ENCODE results near the gene TMEM231.
"Not testable (repeated sequence)": the region's sequence is repeated elsewhere in the genome, so short reads cannot be mapped to it uniquely, and the experiment has no call there.

Gene TMEM231

DNA sequence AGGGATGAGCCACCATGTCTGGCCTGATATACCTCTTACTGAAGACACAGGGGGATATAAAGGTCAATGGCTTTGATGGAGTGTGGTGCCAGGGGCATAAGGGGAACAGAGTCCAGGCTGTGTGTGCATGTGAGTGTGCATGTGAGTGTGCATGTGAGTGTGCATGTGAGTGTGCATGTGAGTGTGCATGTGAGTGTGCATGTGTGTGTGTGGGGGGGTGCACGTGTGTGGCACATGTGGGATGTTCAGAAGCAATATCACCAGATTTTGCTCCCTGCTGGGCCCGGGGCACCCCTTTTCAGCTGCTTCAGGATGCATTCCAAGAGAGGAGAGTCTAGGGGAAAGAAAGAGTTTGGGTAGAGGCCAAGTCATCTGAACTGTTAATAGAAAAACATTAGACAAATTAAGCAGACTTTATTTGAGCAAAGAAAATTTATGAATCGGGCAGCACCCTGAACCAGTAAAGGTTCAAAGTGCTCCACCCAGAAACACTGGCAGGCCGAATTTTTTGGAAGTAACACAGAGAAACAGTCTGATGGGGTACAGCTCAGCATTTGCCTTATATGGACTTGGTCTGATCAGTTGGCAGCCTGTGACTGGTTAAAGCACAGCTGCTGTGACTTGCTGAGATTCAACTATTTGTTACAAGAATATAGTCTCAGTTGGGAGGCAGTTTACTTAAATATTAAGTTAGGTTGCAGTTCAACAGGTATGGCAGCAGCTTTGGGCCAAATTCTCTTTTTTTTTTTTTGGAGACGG, 29.8 kb downstream of the TMEM231 start:
- H3K4me3 ChIP-seq (ENCODE audit: low read length) = no peak overlapping the region
- H3K36me3 ChIP-seq (ENCODE audit: insufficient read depth, low read length) = no peaks in the 10 kb centered on the region
- no peaks in the 10 kb centered on the region for H3K27me3 ChIP-seq (ENCODE audit: control insufficient read depth, insufficient read depth, low read length)
- H3K4me2 ChIP-seq (ENCODE audit: low read length) = no peak overlapping the region
- H3K9me3 ChIP-seq (replicated peaks; ENCODE audit: low read length) = no peaks in the 10 kb centered on the region
- no peaks in the 10 kb centered on the region for H3K4me1 ChIP-seq (ENCODE audit: control insufficient read depth, insufficient read depth, low read length)
- no peak overlapping the region for H3K9ac ChIP-seq (ENCODE audit: low read depth, low read length)

DNA sequence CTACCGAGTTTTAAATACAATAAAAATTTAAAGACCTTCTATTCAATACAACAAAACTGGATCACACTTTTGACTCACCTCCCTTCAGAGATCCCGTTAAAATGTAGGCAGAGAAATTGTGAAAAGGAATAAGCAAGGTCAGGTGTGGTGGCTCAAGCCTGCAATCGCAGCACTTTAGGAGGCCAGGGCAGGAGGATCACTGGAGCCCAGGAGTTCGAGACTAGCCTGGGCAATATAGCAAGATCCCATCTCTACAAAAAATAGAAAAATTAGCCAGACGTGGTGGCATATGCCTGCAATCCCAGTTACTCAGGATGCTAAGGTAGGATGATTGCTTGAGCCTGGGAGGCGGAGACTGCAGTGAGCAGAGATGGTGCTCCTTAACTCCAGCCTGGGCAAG, 36.9 kb downstream of the TMEM231 start:
- H3K9me3 ChIP-seq (replicated peaks; ENCODE audit: low read length) = no peaks in the 10 kb centered on the region

DNA sequence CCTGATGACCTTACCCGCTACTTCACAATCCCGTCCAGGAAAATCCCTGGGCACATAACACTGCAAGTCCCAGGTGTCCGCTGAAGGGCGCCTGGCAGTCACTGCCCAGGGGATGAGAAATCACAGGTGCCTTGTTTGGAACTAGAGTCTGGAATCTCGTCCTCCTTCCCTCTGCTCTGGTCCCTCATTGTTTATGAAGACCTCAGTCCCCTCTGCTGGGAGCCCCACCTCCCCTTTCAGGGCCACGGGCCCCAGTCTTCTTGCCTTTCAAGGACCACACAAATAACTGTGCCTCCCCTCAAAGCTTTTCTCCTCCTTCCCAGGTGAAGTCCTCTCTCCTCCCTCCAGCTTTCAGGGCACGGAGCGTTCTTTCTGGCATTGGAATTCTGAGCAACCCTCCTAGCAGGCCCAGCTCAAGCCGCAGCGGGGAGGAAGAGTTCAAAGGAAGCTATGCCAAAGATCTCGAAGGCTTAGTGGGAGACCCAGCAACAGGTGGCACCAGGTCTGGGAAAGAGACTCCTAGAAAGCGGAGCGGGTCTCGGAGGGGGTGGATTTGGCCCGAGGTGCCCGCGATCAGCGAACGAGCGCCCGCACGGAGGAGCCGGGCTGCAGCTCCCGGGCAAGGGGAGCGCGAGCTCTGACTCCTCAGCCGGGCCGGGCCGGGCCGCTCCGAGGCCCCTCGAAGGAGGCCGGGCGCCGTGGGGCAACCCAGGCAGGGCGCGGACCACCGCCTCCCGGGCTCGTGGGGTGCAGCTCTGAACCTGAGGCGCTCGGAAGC, 39.7 kb downstream of the TMEM231 start:
- H3K36me3 ChIP-seq (ENCODE audit: insufficient read depth, low read length); H3K9me3 ChIP-seq (replicated peaks; ENCODE audit: low read length); H3K4me1 ChIP-seq (ENCODE audit: control insufficient read depth, insufficient read depth, low read length); H3K27me3 ChIP-seq (ENCODE audit: control insufficient read depth, insufficient read depth, low read length): not testable (repeated sequence)
- H3K9ac ChIP-seq (ENCODE audit: low read depth, low read length) = peak overlapping the region; percentile 90
- H3K4me2 ChIP-seq (ENCODE audit: low read length) = peak overlapping the region; percentile 81
- peak overlapping the region; percentile 80 for H3K4me3 ChIP-seq (ENCODE audit: low read length)

More for the DNA sequence above, 36.9 kb downstream of the TMEM231 start:
- Histone ChIP-seq H3K9ac (ENCODE audit: low read depth, low read length) (no peak overlapping the region), H3K36me3 (ENCODE audit: insufficient read depth, low read length) (no peaks in the 10 kb centered on the region), H3K4me2 (ENCODE audit: low read length) (no peak overlapping the region), H3K4me3 (ENCODE audit: low read length) (no peak overlapping the region), H3K27me3 (ENCODE audit: control insufficient read depth, insufficient read depth, low read length) (no peaks in the 10 kb centered on the region), H3K4me1 (ENCODE audit: control insufficient read depth, insufficient read depth, low read length) (peaks cover 8% of the 10 kb centered on the region)

DNA sequence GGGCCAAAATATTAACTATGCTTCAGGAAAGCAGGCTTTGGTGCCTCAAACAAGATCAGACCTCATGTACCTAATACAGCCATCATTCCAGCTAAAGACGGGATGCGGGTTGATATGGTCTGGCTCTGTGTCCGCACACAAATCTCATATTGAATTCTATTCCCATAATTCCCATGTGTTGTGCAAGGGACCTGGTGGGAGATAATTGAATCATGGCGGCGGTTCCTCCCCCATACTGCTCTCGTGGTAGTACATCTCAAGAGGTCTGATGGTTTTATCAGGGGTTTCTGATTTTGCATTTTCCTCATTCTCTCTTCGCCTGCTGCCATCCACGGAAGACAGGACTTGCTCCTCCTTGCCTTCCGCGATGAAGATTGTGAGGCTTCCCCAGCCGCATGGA, 41.8 kb downstream of the TMEM231 start:
- Histone ChIP-seq H3K9ac (ENCODE audit: low read depth, low read length) (no peak overlapping the region), H3K4me3 (ENCODE audit: low read length) (no peak overlapping the region), H3K36me3 (ENCODE audit: insufficient read depth, low read length) (no peaks in the 10 kb centered on the region), H3K4me1 (ENCODE audit: control insufficient read depth, insufficient read depth, low read length) (peaks cover 12% of the 10 kb centered on the region), H3K9me3 (replicated peaks; ENCODE audit: low read length) (no peaks in the 10 kb centered on the region), H3K4me2 (ENCODE audit: low read length) (no peak overlapping the region), H3K27me3 (ENCODE audit: control insufficient read depth, insufficient read depth, low read length) (no peaks in the 10 kb centered on the region)

DNA sequence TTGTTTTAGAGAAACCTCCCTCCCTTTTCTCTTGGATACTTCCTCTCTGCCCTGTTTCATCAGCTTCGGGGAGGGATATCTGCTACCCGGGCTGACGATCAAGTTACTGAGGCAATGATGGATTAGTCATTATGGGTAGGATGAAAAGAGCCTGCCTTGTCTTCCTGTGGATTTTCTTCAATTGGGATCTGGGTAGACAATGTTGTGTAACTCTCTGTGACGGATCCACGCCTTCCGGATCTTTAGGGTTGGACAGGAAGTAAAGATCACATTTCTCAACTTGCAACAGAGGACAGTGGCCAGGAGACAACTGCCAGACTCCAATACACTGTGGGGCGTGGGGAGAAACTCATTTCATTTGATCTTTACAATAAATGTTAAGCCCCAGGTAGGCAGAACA, 49.5 kb downstream of the TMEM231 start:
- Histone ChIP-seq H3K4me3 (ENCODE audit: low read length) (no peak overlapping the region), H3K9me3 (replicated peaks; ENCODE audit: low read length) (no peaks in the 10 kb centered on the region), H3K36me3 (ENCODE audit: insufficient read depth, low read length) (no peaks in the 10 kb centered on the region), H3K4me1 (ENCODE audit: control insufficient read depth, insufficient read depth, low read length) (peaks cover 33% of the 10 kb centered on the region), H3K9ac (ENCODE audit: low read depth, low read length) (no peak overlapping the region), H3K4me2 (ENCODE audit: low read length) (peak overlapping the region; percentile 32), H3K27me3 (ENCODE audit: control insufficient read depth, insufficient read depth, low read length) (no peaks in the 10 kb centered on the region)

DNA sequence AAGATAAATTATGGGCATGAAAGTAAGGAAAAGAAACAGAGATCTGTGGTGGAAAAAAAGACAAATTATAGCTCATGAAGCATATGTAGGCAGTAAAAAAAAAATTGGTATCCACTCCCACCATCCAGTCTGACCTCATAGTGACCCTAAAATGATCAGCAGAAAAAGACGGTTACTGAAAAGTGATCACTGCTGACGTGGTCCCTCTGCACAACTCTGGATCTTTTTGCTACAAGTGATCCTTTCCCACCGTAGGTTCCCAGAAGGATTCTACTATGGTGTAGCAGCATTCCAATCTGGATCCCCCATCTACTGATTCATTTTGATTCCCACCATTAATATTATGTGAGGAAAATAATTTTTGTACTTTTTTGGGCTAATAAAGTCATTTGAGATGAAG, 49.9 kb downstream of the TMEM231 start:
- H3K9ac ChIP-seq (ENCODE audit: low read depth, low read length) = no peak overlapping the region
- H3K4me1 ChIP-seq (ENCODE audit: control insufficient read depth, insufficient read depth, low read length) = peaks cover 37% of the 10 kb centered on the region
- H3K4me3 ChIP-seq (ENCODE audit: low read length) = peak overlapping the region; percentile 10
- H3K27me3 ChIP-seq (ENCODE audit: control insufficient read depth, insufficient read depth, low read length) = no peaks in the 10 kb centered on the region
- H3K36me3 ChIP-seq (ENCODE audit: insufficient read depth, low read length) = no peaks in the 10 kb centered on the region
- H3K4me2 ChIP-seq (ENCODE audit: low read length) = peak overlapping the region; percentile 32
- H3K9me3 ChIP-seq (replicated peaks; ENCODE audit: low read length) = no peaks in the 10 kb centered on the region

DNA sequence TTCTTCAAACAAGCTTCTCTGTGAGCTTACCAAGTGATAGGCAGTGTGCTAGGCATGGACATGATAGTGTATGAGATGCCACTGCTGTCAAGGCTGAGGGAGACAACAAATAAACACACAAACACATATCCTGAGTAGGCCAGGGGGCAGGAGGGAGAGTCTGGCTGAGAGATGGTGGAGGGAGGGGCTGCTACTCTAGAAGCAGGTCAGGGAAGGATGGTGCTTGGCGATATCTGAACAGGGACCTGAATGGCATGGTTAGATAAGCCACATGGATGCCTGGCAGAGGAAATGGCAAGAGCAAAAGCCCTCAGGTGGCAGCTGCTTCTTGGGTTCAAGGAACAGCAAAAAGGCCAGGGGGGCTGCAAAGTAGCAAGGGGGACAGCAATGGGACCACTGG, 52.3 kb downstream of the TMEM231 start:
- no peak overlapping the region for H3K4me3 ChIP-seq (ENCODE audit: low read length)
- H3K4me1 ChIP-seq (ENCODE audit: control insufficient read depth, insufficient read depth, low read length) = peaks cover 31% of the 10 kb centered on the region
- H3K9ac ChIP-seq (ENCODE audit: low read depth, low read length) = no peak overlapping the region
- no peaks in the 10 kb centered on the region for H3K36me3 ChIP-seq (ENCODE audit: insufficient read depth, low read length)
- no peaks in the 10 kb centered on the region for H3K27me3 ChIP-seq (ENCODE audit: control insufficient read depth, insufficient read depth, low read length)
- no peak overlapping the region for H3K4me2 ChIP-seq (ENCODE audit: low read length)
- H3K9me3 ChIP-seq (replicated peaks; ENCODE audit: low read length) = no peaks in the 10 kb centered on the region

DNA sequence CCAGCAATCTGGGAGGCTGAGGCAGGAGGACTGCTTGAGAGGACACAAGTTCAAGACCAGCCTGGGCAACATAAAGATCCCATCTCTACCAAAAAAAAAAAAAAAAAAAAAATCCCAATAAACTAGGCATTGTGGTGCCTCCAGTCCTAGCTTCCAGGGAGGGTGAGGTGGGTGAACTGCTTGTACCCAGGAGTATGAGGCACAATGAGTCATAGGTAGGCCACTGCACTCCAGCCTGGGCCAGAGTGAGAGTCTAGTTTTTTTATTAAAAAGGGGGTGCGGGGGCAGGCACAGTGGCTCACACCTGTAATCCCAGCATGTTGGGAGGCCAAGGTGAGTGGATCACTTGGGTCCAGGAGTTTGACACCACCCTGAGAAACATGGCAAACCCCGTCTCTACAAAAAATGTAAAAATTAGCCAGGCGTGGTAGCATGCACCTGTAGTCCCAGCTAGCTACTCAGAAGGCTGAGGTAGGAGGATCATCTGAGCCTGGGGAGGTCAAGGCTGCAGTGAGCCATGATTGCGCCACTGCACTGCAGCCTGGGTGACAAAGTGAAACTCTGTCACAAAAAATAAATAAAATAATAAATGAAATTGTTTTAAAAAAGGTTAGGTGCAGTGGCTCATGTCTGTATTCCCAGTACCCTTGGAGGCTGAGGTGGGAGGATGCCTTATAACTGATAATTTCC, 53.0 kb downstream of the TMEM231 start:
- H3K36me3 ChIP-seq (ENCODE audit: insufficient read depth, low read length) = no peaks in the 10 kb centered on the region
- no peaks in the 10 kb centered on the region for H3K9me3 ChIP-seq (replicated peaks; ENCODE audit: low read length)
- H3K9ac ChIP-seq (ENCODE audit: low read depth, low read length) = no peak overlapping the region
- peaks cover 31% of the 10 kb centered on the region for H3K4me1 ChIP-seq (ENCODE audit: control insufficient read depth, insufficient read depth, low read length)
- H3K4me3 ChIP-seq (ENCODE audit: low read length) = no peak overlapping the region
- H3K4me2 ChIP-seq (ENCODE audit: low read length) = peak overlapping the region; percentile 15
- H3K27me3 ChIP-seq (ENCODE audit: control insufficient read depth, insufficient read depth, low read length) = no peaks in the 10 kb centered on the region

DNA sequence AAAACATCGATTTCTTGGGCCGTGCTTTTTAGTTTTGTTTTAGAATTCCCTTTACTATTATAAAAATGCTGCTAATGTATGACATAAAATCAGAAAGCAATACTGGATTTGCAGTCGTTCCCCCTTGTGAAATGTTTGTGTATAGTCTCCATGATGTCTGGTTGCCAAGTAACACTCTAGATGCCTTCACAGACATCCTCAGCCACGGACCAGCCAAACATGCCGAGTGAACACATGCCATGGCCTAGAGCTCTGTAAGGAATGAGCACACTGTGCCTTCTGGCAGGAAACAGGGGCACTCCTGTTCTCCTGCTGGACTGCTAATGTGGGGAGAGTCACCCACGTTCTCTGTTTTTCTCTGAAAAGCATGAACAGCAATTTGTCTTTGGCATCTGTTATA, 54.2 kb downstream of the TMEM231 start:
- H3K4me1 ChIP-seq (ENCODE audit: control insufficient read depth, insufficient read depth, low read length) = peaks cover 29% of the 10 kb centered on the region
- H3K36me3 ChIP-seq (ENCODE audit: insufficient read depth, low read length) = not testable (repeated sequence)

DNA sequence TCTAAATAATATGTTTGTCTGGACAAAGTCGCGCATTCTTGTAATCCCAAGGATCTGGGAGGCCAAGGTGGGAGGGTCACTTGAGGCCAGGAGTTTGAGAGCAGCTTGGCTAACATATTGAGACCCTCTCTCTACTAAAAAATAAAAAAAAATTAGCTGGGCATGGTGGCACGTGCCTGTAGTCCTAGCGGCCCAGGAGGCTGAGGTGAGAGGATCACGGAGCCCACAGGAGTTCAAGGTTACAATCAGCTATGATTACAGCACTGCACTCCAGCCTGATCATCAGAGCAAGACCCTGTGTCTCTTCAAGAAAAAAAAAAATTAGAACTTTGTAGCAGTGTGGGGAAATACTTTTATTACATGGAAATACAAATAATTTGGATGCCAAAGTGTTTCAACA, 54.7 kb downstream of the TMEM231 start:
- no peaks in the 10 kb centered on the region for H3K9me3 ChIP-seq (replicated peaks; ENCODE audit: low read length)
- no peak overlapping the region for H3K9ac ChIP-seq (ENCODE audit: low read depth, low read length)

More for the DNA sequence above, 54.2 kb downstream of the TMEM231 start:
- not testable (repeated sequence) for H3K9me3 ChIP-seq (replicated peaks; ENCODE audit: low read length); H3K27me3 ChIP-seq (ENCODE audit: control insufficient read depth, insufficient read depth, low read length); H3K9ac ChIP-seq (ENCODE audit: low read depth, low read length); H3K4me3 ChIP-seq (ENCODE audit: low read length)
- H3K4me2 ChIP-seq (ENCODE audit: low read length) = peak overlapping the region; percentile 25

DNA sequence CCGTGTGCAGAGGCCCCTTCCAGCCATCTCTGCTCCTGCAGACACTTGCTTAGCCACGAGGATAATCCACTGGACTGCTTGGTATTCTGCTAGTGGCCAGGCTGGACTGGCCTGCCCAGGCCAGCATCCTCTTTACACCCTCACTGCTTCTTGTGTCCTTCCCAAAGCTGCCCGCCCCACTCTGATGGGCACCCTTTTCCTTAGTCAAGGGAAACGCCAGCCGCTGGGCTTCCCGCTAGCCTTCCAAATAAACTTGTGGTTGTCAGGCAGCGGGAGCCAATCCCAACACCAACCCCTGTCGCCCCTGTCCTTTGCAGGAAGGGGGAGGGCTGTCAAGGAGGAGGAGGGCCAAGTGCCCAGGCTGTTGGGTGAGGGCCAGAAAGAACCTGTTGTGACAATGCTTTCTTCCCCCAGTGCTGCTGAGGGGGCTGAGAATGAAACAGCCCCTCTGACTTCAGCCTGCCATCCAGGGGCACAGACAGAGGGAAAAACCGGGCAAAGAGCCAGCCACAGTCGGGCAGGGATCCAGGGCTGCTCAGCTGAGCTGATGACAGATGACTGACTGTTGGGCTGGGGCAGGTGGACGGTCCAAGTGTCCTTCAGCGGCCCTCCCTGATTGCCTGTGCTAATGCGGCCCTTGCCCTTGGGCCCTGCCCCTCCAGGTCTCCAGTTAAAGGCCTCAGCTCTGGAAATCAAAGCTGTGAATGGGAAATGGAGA, 57.3 kb downstream of the TMEM231 start:
- not testable (repeated sequence) for H3K9me3 ChIP-seq (replicated peaks; ENCODE audit: low read length); H3K9ac ChIP-seq (ENCODE audit: low read depth, low read length); H3K4me2 ChIP-seq (ENCODE audit: low read length); H3K4me3 ChIP-seq (ENCODE audit: low read length); H3K36me3 ChIP-seq (ENCODE audit: insufficient read depth, low read length)
- Histone ChIP-seq H3K4me1 (ENCODE audit: control insufficient read depth, insufficient read depth, low read length) (peaks cover 26% of the 10 kb centered on the region), H3K27me3 (ENCODE audit: control insufficient read depth, insufficient read depth, low read length) (peaks cover 12% of the 10 kb centered on the region)

More for the DNA sequence above, 54.7 kb downstream of the TMEM231 start:
- Histone ChIP-seq H3K4me3 (ENCODE audit: low read length) (no peak overlapping the region), H3K27me3 (ENCODE audit: control insufficient read depth, insufficient read depth, low read length) (no peaks in the 10 kb centered on the region), H3K36me3 (ENCODE audit: insufficient read depth, low read length) (no peaks in the 10 kb centered on the region), H3K4me1 (ENCODE audit: control insufficient read depth, insufficient read depth, low read length) (peaks cover 26% of the 10 kb centered on the region), H3K4me2 (ENCODE audit: low read length) (peak overlapping the region; percentile 25)

All from skeletal muscle satellite cell (primary cell).